Measurements from ENCODE around the gene DUSP22. TPM values are rescaled to one million over a fixed set of nuclear protein-coding genes. Genes with fewer than 3 reads are reported as not detected.

DUSP22 gene
- total RNA-seq, 1 donor from 2014 or later = 48.0 TPM

GRCh38 chr6:363909-364308, 71.6 kb downstream of the DUSP22 start:
- Histone ChIP-seq H3K27me3 (ENCODE audit: low read depth) (peaks cover 45% of the 10 kb centered on the region), H3K9me3 (replicated peaks) (peaks cover 17% of the 10 kb centered on the region), H3K27ac (replicated peaks) (no peak overlapping the region), H3K4me1 (no peaks in the 10 kb centered on the region), H3K4me3 (no peak overlapping the region), H3K36me3 (no peaks in the 10 kb centered on the region)
- TF ChIP-seq CTCF (IDR thresholded peaks at IDR 0.05; ENCODE audit: borderline replicate concordance) = no peak
- intact Hi-C loops (cut with micrococcal nuclease) = no loop called here
- peak; percentile 11 for DNase-seq

- Histone ChIP-seq H3K36me3 (no peaks in the 10 kb centered on the region), H3K9me3 (replicated peaks) (peaks cover 17% of the 10 kb centered on the region), H3K4me1 (no peaks in the 10 kb centered on the region), H3K4me3 (no peak overlapping the region), H3K27ac (replicated peaks) (no peak overlapping the region), H3K27me3 (ENCODE audit: low read depth) (peaks cover 55% of the 10 kb centered on the region)
- no peak for TF ChIP-seq CTCF (IDR thresholded peaks at IDR 0.05; ENCODE audit: borderline replicate concordance)
- DNase-seq = no peak
- intact Hi-C loops (cut with micrococcal nuclease) = no loop called here
These were observed 72.6 kb downstream of the DUSP22 start for GRCh38 chr6:364609-365540.

- H3K36me3 ChIP-seq = no peaks in the 10 kb centered on the region
- H3K4me1 ChIP-seq = no peaks in the 10 kb centered on the region
- TF ChIP-seq CTCF (IDR thresholded peaks at IDR 0.05; ENCODE audit: borderline replicate concordance) = no peak
- no peak for DNase-seq
- peaks cover 64% of the 10 kb centered on the region for H3K27me3 ChIP-seq (ENCODE audit: low read depth)
- peaks cover 17% of the 10 kb centered on the region for H3K9me3 ChIP-seq (replicated peaks)
- H3K4me3 ChIP-seq = no peak overlapping the region
- intact Hi-C loops (cut with micrococcal nuclease) = no loop called here
- H3K27ac ChIP-seq (replicated peaks) = no peak overlapping the region
These were observed 73.5 kb downstream of the DUSP22 start for GRCh38 chr6:365835-366234.

DNA sequence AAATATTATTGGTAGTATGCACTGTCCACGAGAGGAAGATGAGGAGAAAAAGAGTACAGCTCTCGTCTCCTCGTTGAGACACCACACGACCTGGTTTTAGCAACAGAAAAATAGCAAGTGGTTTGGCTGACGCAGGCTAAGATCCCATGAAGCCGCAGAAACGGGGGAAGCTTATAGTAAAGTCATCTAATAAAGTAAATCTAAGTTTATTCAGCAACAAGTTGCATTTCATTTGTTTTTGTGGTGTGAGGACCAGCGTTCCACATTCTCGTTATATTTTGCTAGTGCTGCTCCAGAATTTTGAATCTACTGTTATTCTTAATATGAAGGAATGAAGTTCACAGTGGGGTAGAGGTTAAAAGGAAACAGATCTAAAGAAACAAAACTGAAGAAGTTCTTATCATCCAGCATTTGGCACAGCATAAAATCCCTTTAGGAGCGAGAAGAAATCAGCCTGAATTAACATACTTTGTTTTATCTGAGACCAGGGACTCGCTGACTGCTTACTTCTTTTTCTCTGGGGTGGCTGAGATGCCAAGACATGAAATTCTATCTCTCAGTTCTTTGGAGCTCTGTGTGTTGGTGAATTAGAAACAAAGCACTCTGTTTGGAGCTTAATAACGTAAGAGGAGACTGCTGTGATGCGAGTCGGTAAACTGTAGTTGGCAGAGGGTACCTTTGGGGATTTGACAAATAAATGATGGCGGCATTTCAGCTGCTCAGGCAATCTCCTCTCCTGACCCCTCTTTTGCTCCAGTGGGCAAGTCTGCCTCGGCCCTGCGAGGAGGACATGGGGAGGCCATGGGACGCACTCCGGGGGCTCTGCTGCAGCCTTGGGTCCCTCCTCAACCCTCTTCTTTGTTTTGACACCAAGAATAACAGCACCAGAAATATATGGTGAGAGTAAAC, 74.4 kb downstream of the DUSP22 start:
- no peak for DNase-seq
- Histone ChIP-seq H3K4me1 (no peaks in the 10 kb centered on the region), H3K36me3 (no peaks in the 10 kb centered on the region), H3K9me3 (replicated peaks) (peaks cover 17% of the 10 kb centered on the region), H3K27me3 (ENCODE audit: low read depth) (peaks cover 65% of the 10 kb centered on the region), H3K4me3 (no peak overlapping the region), H3K27ac (replicated peaks) (no peak overlapping the region)
- intact Hi-C loops (cut with micrococcal nuclease) = no loop called here
- TF ChIP-seq CTCF (IDR thresholded peaks at IDR 0.05; ENCODE audit: borderline replicate concordance) = no peak

GRCh38 chr6:367298-367794, 75.1 kb downstream of the DUSP22 start:
- intact Hi-C loops (cut with micrococcal nuclease) = no loop called here
- no peak for TF ChIP-seq CTCF (IDR thresholded peaks at IDR 0.05; ENCODE audit: borderline replicate concordance)
- Histone ChIP-seq H3K36me3 (no peaks in the 10 kb centered on the region), H3K27ac (replicated peaks) (no peak overlapping the region), H3K27me3 (ENCODE audit: low read depth) (peaks cover 68% of the 10 kb centered on the region), H3K4me1 (no peaks in the 10 kb centered on the region), H3K4me3 (no peak overlapping the region), H3K9me3 (replicated peaks) (peaks cover 17% of the 10 kb centered on the region)
- DNase-seq = no peak
